ENCODE measurements around the gene NEU4. TPM values are rescaled to one million over a fixed set of nuclear protein-coding genes. Genes with fewer than 3 reads are reported as not detected.

NEU4 gene
- total and polyA plus RNA-seq, 2 of the 4 experiments (the other 2 are of a cell fraction), result not detected

GRCh38 chr2:241808051-241808720 lies 807 bp upstream of the NEU4 start:
- Histone ChIP-seq H2BK20ac (ENCODE audit: low read depth, low read length) (no peak overlapping the region), H4K20me1 (ENCODE audit: insufficient read depth, low read length) (no peaks in the 10 kb centered on the region), H2BK15ac (ENCODE audit: low read depth, low read length) (no peak overlapping the region), H4K8ac (ENCODE audit: low read depth in 2 of 2, low read length in 2 of 2) (no peak overlapping the region), H3K4me1 (ENCODE audit: control insufficient read depth, insufficient read depth, low read length) (peaks cover 6% of the 10 kb centered on the region; the same call in 1 of the 2 replicates), H3K9me3 (ENCODE audit: control insufficient read depth, insufficient read depth, low read length) (no peaks in the 10 kb centered on the region), H3K9me1 (ENCODE audit: insufficient read depth, low read length) (no peaks in the 10 kb centered on the region), H4K91ac (ENCODE audit: insufficient read depth, low read depth, low read length) (no peak overlapping the region), H2BK5ac (ENCODE audit: low read depth, low read length, poor library complexity, severe bottlenecking) (no peak overlapping the region), H4K5ac (ENCODE audit: low read depth, low read length) (no peak overlapping the region), H3K23ac (ENCODE audit: low read depth, low read length) (no peak overlapping the region), H3K36me3 (ENCODE audit: control insufficient read depth, insufficient read depth, low read length) (no peaks in the 10 kb centered on the region), H2AK9ac (replicated peaks; ENCODE audit: low read depth, low read length, poor library complexity) (no peak overlapping the region), H3K79me1 (ENCODE audit: low read depth in 1 of 2, low read length in 2 of 2) (no peaks in the 10 kb centered on the region), H2AK5ac (ENCODE audit: low read depth, low read length) (no peak overlapping the region), H3K9ac (ENCODE audit: low read depth, low read length) (no peak overlapping the region), H3K27ac (ENCODE audit: insufficient read depth, low read length) (no peak overlapping the region), H3K18ac (ENCODE audit: low read depth, low read length) (no peak overlapping the region), H2BK120ac (ENCODE audit: low read depth, low read length) (no peak overlapping the region), H3K4ac (ENCODE audit: low read depth, low read length) (no peak overlapping the region), H3K4me3 (ENCODE audit: insufficient read depth, low read depth, low read length) (no peak overlapping the region), H3K4me2 (ENCODE audit: low read depth, low read length) (no peak overlapping the region), H3K56ac (ENCODE audit: extremely low read depth, insufficient read depth, low read length) (no peak overlapping the region), H2AFZ (replicated peaks; ENCODE audit: low read length, poor library complexity) (no peak overlapping the region), H3K14ac (replicated peaks; ENCODE audit: low read depth, low read length) (no peak overlapping the region), H3K27me3 (ENCODE audit: control insufficient read depth, insufficient read depth, low read length) (peaks cover 29% of the 10 kb centered on the region)
- 88% methylated on average over 4 of the region's 17 CpGs; no CpG with 5 or more reads in 1 of the 2 experiments for WGBS, 2 experiments (ENCODE audit: extremely low coverage in 2 of 2, insufficient read length in 1 of 2)
- no peak for ATAC-seq (ENCODE audit: low read depth)
- DNase-seq, result no peak
- in situ Hi-C loops (cut with MboI; ENCODE audit: low sequenced_read_pairs) (no loop called here), intact Hi-C loops (cut with micrococcal nuclease) (no loop called here), dilution Hi-C loops (cut with HindIII; ENCODE audit: low sequenced_read_pairs, unreplicated experiment) (no loop called here)
- CTCF ChIA-PET, result no interaction called here
- no TSS peak for BruUV-seq (replicated peaks)
- TF ChIP-seq, protein P1, sequence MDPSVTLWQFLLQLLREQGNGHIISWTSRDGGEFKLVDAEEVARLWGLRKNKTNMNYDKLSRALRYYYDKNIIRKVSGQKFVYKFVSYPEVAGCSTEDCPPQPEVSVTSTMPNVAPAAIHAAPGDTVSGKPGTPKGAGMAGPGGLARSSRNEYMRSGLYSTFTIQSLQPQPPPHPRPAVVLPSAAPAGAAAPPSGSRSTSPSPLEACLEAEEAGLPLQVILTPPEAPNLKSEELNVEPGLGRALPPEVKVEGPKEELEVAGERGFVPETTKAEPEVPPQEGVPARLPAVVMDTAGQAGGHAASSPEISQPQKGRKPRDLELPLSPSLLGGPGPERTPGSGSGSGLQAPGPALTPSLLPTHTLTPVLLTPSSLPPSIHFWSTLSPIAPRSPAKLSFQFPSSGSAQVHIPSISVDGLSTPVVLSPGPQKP (IDR thresholded peaks at IDR 0.05; ENCODE audit: borderline replicate concordance, low read depth, low read length), result no peak
- POLR2A ChIA-PET (ENCODE audit: unreplicated experiment), result no interaction called here
